ENCODE measurements around the gene IGSF21.

IGSF21 gene

DNA sequence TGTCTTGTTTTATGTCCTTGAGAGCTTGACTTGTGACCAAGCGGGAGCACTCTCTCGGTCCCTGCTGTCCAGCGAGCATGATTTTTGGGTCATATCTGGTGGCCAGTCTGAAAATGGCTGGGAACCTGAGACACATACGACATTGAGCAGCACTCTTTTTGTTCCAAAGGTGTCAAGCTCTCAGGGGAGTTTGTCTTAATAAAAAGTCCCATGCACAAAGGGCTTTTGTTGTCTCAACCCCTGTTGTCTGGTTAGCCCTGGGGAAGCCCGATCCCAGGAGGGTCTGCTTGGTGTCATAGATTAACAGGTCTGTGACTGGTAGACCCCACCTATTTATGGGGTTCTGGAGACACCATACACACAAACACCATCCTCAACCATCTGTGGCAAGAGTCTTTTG lies 315.4 kb downstream of the IGSF21 start:
- no peak for DNase-seq (ENCODE audit: low read depth)

DNA sequence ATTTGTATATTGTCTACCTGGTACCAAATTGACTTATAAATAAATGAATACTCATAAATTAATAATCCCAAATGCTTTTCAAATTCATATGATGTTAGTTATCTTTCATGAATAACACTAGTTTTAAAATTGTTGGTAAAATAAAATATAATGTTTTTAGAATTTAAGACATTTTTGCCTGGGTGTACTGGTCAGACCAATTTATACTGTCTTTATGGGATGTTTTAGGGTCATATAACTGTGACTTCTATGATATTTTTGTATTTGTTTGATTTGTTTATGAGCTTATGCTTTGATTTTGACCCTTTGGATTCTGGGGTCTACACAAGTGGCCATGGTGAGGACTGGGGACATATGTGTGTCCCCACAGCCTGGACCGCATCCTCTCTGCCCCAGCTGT lies 319.0 kb downstream of the IGSF21 start:
- DNase-seq (ENCODE audit: low read depth), result no peak
